Heart left ventricle (tissue), 16 donors: ENCODE results near the gene BICRAL. TPM values are rescaled to one million over a fixed set of nuclear protein-coding genes. Genes with fewer than 3 reads are reported as not detected.
"Not testable (repeated sequence)": the region's sequence is repeated elsewhere in the genome, so short reads cannot be mapped to it uniquely, and the experiment has no call there.

Experiments
- ATAC-seq, 4 donors: fragments of 200-7000 bp; cut with Tn5 transposase; one replicate each; pipeline ENCODE4 v1.9.1; 2020 to 2022; ENCODE audit warnings: moderate library complexity in 4 of 4, mild to moderate bottlenecking in 3 of 4, moderate number of reproducible peaks in 1 of 4
- DNase-seq, 5 donors: peaks; one replicate each; pipeline ENCODE4 v3.0.0-alpha.2; 2020
- H3K27ac ChIP-seq, 12 donors: fragments of 200-600 bp; sonication (generic) in 4 of 12; one replicate each; pipeline versions ENCODE4 v1.5.0 to v1.8.0; 2016 to 2022; ENCODE audit warnings: mild to moderate bottlenecking in 2 of 12
- H3K27me3 ChIP-seq, 9 donors: fragments of 200-600 bp; sonication (generic) in 2 of 9; one replicate each; pipeline versions ENCODE4 v1.5.1 to v1.8.0; 2016 to 2022; ENCODE audit warnings: mild to moderate bottlenecking in 3 of 9
- H3K36me3 ChIP-seq, 9 donors: fragments of 200-600 bp; sonication (generic) in 2 of 9; one replicate each; pipeline versions ENCODE4 v1.5.0 to v1.8.0; 2018 to 2022; ENCODE audit warnings: mild to moderate bottlenecking in 2 of 9
- H3K4me1 ChIP-seq, 12 donors: fragments of 200-600 bp; sonication (generic) in 4 of 12; one replicate each; pipeline versions ENCODE4 v1.5.0 to v1.8.0; 2016 to 2022; ENCODE audit warnings: mild to moderate bottlenecking in 3 of 12
- H3K4me3 ChIP-seq, 12 donors: fragments of 200-600 bp; sonication (generic) in 4 of 12; one replicate each; pipeline versions ENCODE4 v1.5.0 to v1.8.0; 2017 to 2022; ENCODE audit warnings: mild to moderate bottlenecking in 9 of 12, moderate library complexity in 4 of 12
- H3K9me3 ChIP-seq, 12 donors: fragments of 200-600 bp; sonication (generic) in 4 of 12; one replicate each; pipeline versions ENCODE4 v1.5.0 to v1.8.0; 2016 to 2022; ENCODE audit warnings: mild to moderate bottlenecking in 1 of 12
- POLR2A ChIP-seq, 2 donors: fragments of 450-650 bp; IDR thresholded peaks; one replicate each; pipeline ENCODE4 v1.6.1; 2017; ENCODE audit warnings: antibody characterized with exemption in 2 of 2, mild to moderate bottlenecking in 2 of 2, moderate library complexity in 2 of 2
- WGBS, 4 donors: extraction: QIAGEN DNeasy Blood & Tissue Kit in 2 of 4; methylation state at CpG; one replicate each; pipeline versions ENCODE4 v1.1.5 to v1.1.7; 2013 to 2018; 5-methylcytosine and 5-hydroxymethylcytosine counted together
- intact Hi-C, 10 donors: fragments of 100-400 bp; cut with DNase I; formaldehyde crosslinking; loops; one replicate each; pipeline versions ENCODE4 v1.11.1 to v1.14.2; 2022
- polyA plus RNA-seq, 2 donors: library from polyadenylated mRNA; stranded (reverse); fragments of 200-250 nt; gene quantifications; one replicate each; pipeline ENCODE4 v1.2.3, GENCODE V29; 2013
- total RNA-seq, 9 donors: library from RNA; depleted of rRNA in 2 of 9; stranded (reverse); fragments of >200 nt in 2 of 9; fragmentation: NEBNext Ultra II Directional in 3 of 9; extraction: Animal tissue kit (Norgen Biotek cat#: 25700) in 3 of 9; gene quantifications; one replicate each; pipeline versions ENCODE4 v1.1.0 to v1.2.4, GENCODE V29; 2016 to 2023
- TF ChIP-seq, protein P1 (sequence below), 12 donors: fragments of 200-600 bp; sonication (generic) in 4 of 12; IDR thresholded peaks; one replicate each; pipeline versions ENCODE4 v1.5.0 to v1.8.0; 2018 to 2022; ENCODE audit warnings: antibody characterized with exemption in 12 of 12, mild to moderate bottlenecking in 5 of 12
- donor health status: ischemic (EF 13 %, LVEDD 7.1; RV severe dilation, severe dysfunction).
- donor health status: healthy with polysubstance abuse.
- donor health status: DM: no; HTN: yes; CAD: no.
- donor health status: DM: no; HTN: no; CAD: no.
- donor health status: ischemic (EF 25% LVEDD 6.9; RV normal size, moderate dysfunction).
- donor health status: ischemic (EF 25% LVEDD 5.7; RV mildly dilated, moderate dysfunction).
- donor health status: healthy.
- donor health status: DM: yes; HTN: yes; CAD: no.
- donor health status: ischemic (EF 35%, LVEDD 5.7; RV mildly dilated, moderate dysfunction).
- donor health status: nonischemic (EF 11% LVEDD 7.7; RV severe dilation, severe dysfunction).
- donor health status: DM: yes; HTN: yes; CAD: no.
- donor health status: PGD.
- donor health status: ischemic (EF 29% LVEDD 5.4; RV normal size, mild dysfunction).
- donor health status: nonischemic (EF 23%, LVEDD 6.1; RV moderate dilation, normal function).

BICRAL gene
- total and polyA plus RNA-seq, 11 donors: 2.5 to 17.1 (median 11.7) TPM

- Histone ChIP-seq H3K27ac (no peak overlapping the region), H3K27me3 (no peaks in the 10 kb centered on the region), H3K9me3 (no peaks in the 10 kb centered on the region), H3K36me3 (peaks cover 0 to 21% (median 0%) of the 10 kb centered on the region in 9 donors), H3K4me1 (peaks cover 0 to 6% (median under 1%) of the 10 kb centered on the region in 12 donors), H3K4me3 (no peak overlapping the region)
- 92 to 94% (median 92%) methylated on average over 5 of the region's 5 CpGs for WGBS, 4 donors
- TF ChIP-seq, protein P1, sequence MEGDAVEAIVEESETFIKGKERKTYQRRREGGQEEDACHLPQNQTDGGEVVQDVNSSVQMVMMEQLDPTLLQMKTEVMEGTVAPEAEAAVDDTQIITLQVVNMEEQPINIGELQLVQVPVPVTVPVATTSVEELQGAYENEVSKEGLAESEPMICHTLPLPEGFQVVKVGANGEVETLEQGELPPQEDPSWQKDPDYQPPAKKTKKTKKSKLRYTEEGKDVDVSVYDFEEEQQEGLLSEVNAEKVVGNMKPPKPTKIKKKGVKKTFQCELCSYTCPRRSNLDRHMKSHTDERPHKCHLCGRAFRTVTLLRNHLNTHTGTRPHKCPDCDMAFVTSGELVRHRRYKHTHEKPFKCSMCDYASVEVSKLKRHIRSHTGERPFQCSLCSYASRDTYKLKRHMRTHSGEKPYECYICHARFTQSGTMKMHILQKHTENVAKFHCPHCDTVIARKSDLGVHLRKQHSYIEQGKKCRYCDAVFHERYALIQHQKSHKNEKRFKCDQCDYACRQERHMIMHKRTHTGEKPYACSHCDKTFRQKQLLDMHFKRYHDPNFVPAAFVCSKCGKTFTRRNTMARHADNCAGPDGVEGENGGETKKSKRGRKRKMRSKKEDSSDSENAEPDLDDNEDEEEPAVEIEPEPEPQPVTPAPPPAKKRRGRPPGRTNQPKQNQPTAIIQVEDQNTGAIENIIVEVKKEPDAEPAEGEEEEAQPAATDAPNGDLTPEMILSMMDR (IDR thresholded peaks at IDR 0.05): no peak
- TF ChIP-seq POLR2A (IDR thresholded peaks at IDR 0.05): no peak
- ATAC-seq (no peak), DNase-seq (no peak)
- intact Hi-C loops: loop anchor here in 1 of 10 donors (10.0 kb wide), 1 partner anchor 89 kb away; the partner anchor contains the start of gene PRPH2
Observed at GRCh38 chr6:42813906-42814444, 32.1 kb downstream of the BICRAL start.

GRCh38 chr6:42815726-42816125 lies 33.9 kb downstream of the BICRAL start:
- 93 to 97% (median 94%) methylated on average over 8 of the region's 8 CpGs for WGBS, 4 donors
- not testable (repeated sequence) for H3K4me3 ChIP-seq, H3K27ac ChIP-seq, ATAC-seq, DNase-seq, H3K9me3 ChIP-seq, H3K27me3 ChIP-seq
- Histone ChIP-seq H3K36me3 (peaks cover 0 to 17% (median 0%) of the 10 kb centered on the region in 9 donors), H3K4me1 (peaks cover 0 to 14% (median 8%) of the 10 kb centered on the region in 12 donors)
- intact Hi-C loops: loop anchor here in 1 of 10 donors (10.0 kb wide), 1 partner anchor 91 kb away; the partner anchor contains the start of gene PRPH2

- no peak for ATAC-seq
- intact Hi-C loops: loop anchor here in 1 of 10 donors (10.0 kb wide), 1 partner anchor 93 kb away; the partner anchor contains the start of gene PRPH2
- no peak for TF ChIP-seq POLR2A (IDR thresholded peaks at IDR 0.05)
- TF ChIP-seq, protein P1 (IDR thresholded peaks at IDR 0.05): no peak
Observed at GRCh38 chr6:42817907-42818306, 36.1 kb downstream of the BICRAL start.

DNA sequence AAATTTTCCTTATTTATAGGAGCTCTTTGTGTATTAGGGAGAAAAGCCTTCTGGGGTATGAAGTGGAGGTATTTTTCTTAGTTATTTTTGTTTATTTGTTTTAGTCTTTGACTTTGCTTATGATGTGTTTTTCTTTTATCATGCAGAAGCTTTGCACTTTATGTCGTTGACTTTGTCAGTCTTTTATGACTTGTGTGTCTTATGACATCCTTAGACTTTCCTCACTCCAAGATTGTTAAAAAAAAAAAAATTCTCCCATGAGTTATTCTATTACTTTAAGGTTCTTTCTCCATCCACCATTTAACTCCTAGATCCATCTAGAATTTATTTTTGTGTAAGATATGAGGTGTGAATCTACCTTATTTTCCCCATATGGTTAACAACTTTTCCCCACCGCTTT lies 36.6 kb downstream of the BICRAL start:
- peaks cover 0 to 20% (median 10%) of the 10 kb centered on the region in 9 donors for H3K36me3 ChIP-seq
- no peaks in the 10 kb centered on the region for H3K27me3 ChIP-seq
- ATAC-seq: no peak
- H3K4me3 ChIP-seq: no peak overlapping the region
- no peak for DNase-seq
- TF ChIP-seq, protein P1 (IDR thresholded peaks at IDR 0.05): no peak
- no peak for TF ChIP-seq POLR2A (IDR thresholded peaks at IDR 0.05)
- no peak overlapping the region for H3K27ac ChIP-seq
- 84 to 94% (median 92%) methylated on average over 2 of the region's 2 CpGs for WGBS, 4 donors
- H3K4me1 ChIP-seq: peaks cover 0 to 30% (median 17%) of the 10 kb centered on the region in 12 donors
- H3K9me3 ChIP-seq: no peaks in the 10 kb centered on the region
- intact Hi-C loops: loop anchor here in 1 of 10 donors (10.0 kb wide), 1 partner anchor 94 kb away; the partner anchor contains the start of gene PRPH2

More at GRCh38 chr6:42817907-42818306, 36.1 kb downstream of the BICRAL start:
- no peak overlapping the region for H3K27ac ChIP-seq
- H3K27me3 ChIP-seq: no peaks in the 10 kb centered on the region
- DNase-seq: no peak
- H3K4me3 ChIP-seq: no peak overlapping the region
- H3K4me1 ChIP-seq: peaks cover 0 to 30% (median 17%) of the 10 kb centered on the region in 12 donors
- peaks cover 0 to 17% (median 5%) of the 10 kb centered on the region in 9 donors for H3K36me3 ChIP-seq
- no peaks in the 10 kb centered on the region for H3K9me3 ChIP-seq
